Choroid plexus epithelial cell (primary cell): ENCODE results near the gene PRMT3.
"Not testable (repeated sequence)": the region's sequence is repeated elsewhere in the genome, so short reads cannot be mapped to it uniquely, and the experiment has no call there.

ENCODE experiments used
- DNase-seq: peaks from one replicate; pipeline ENCODE4 v3.0.0-alpha.2; 2010; ENCODE audit warnings: low read depth
- H3K4me3 ChIP-seq: 2 replicates; pipeline ENCODE4 v1.5.1; 2011; ENCODE audit warnings: low read depth, mild to moderate bottlenecking, control low read depth, low read length, moderate library complexity
- CTCF ChIP-seq: conservative IDR thresholded peaks from 2 replicates; pipeline ENCODE4 v1.5.1; 2011; ENCODE audit warnings: low read depth, mild to moderate bottlenecking, control low read depth, inconsistent platforms, low read length, moderate library complexity

PRMT3 gene

GRCh38 chr11:20536365-20536764 lies 148.8 kb downstream of the PRMT3 start:
- no peak overlapping the region for H3K4me3 ChIP-seq
- DNase-seq: no peak
- TF ChIP-seq CTCF: no peak

DNA sequence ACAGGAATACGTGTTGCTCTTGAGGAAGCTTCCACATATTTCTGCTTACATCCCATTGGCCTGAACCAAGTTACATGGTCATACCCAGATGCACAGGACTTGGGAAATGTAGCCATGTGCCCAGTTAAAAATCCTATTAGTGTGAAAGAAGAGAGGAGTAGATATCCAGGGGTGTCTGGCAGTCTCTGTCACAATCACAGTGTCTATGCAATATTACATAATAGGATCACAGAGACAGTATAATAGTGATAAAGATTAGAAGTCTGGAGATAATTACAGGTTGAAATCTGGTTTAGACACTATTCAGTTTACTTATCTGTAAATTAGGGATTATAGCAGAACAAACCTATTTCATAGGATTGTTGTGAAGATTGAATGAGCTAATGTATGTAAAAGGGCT lies 149.3 kb downstream of the PRMT3 start:
- no peak for TF ChIP-seq CTCF
- DNase-seq: no peak
- no peak overlapping the region for H3K4me3 ChIP-seq

- no peak for TF ChIP-seq CTCF
- H3K4me3 ChIP-seq: no peak overlapping the region
- DNase-seq: no peak
Observed at GRCh38 chr11:20541503-20541902, 154.0 kb downstream of the PRMT3 start.

DNA sequence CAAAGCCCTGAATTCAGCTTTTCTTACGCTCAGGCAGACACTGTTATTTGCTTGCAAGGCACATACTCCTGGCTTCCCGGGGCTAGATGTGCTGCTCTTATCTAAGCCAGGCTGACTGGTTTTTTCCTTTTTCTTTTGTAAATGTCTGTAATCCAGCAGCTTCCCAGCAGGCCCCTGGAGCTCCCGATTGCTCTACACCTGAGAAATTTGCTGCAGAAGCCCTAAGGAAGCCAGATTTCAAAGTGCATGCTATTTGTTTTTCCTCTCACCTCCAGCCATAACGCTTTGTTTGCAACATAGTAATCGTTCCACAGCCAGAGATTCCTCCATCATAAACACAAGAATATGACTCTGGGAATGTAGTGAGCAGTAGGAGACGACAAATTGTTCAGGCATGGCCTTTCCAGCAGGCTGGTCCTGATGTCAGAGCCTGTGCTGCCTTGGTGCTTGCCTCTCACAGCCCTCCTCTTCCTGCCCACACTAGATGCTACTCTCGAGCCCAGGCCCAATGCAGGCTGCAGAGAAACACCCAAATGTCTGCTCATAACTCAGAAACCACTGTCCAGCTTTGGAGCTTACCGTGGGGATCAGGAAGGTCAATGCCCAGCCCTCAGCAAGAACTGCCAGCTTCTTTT lies 157.2 kb downstream of the PRMT3 start:
- no peak for DNase-seq
- no peak overlapping the region for H3K4me3 ChIP-seq
- no peak for TF ChIP-seq CTCF

DNA sequence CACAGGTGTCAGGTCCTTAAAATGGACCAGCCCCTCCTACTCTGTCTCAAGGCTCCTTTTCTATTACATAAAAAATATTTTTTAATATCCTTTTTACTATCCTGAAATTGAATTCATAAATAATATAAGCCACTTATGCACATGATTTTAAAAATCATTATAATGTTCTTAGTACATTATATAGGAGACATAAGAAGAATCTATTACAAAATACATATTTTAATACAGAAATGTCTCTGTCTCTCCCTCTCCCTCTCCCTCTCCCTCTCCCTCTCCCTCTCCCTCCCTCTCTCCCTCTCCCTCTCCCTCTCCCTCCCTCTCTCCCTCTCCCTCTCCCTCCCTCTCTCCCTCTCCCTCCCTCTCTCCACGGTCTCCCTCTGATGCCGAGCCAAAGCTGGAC lies 159.9 kb downstream of the PRMT3 start:
- no peak for DNase-seq
- H3K4me3 ChIP-seq: no peak overlapping the region
- no peak for TF ChIP-seq CTCF

DNA sequence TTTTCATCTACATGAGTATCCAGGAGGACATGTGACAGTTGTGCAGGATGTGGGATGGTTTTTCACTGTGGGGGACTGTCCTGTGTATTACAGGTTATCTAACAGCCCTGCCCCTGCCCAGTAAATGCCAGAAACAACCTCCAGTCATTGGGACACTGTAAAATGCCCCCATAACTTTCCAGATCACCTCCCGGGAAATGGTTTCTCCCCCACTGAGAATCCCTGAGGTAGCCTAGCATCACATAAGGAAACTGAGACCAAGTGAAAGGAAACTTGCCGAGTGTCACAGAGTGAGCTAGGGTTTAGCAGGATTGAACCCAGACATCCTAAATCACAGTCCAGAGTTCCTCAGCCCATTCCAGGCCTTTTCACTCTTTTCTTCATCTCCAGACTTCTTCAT lies 163.6 kb downstream of the PRMT3 start:
- H3K4me3 ChIP-seq: no peak overlapping the region
- no peak for DNase-seq
- TF ChIP-seq CTCF: no peak

- no peak for TF ChIP-seq CTCF
- H3K4me3 ChIP-seq: no peak overlapping the region
Observed at GRCh38 chr11:20555783-20556182, 168.3 kb downstream of the PRMT3 start.

DNA sequence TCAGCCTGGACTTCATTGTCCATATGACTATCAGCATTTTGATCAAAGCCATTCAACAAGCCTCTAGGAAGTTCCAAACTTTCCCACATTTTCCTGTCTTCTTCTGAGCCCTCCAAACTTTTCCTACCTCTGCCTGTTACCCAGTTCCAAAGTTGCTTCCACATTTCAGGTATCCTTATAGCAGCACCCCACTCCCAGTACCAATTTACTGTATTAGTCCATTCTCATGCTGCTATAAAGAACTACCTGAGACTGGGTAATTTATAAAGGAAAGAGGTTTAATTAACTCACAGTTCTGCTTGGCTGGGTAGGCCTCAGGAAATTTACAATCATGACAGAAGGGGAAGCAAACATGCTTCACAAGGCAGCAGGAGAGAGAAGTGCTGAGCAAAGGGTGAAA lies 168.9 kb downstream of the PRMT3 start:
- DNase-seq, H3K4me3 ChIP-seq: not testable (repeated sequence)

More at GRCh38 chr11:20555783-20556182, 168.3 kb downstream of the PRMT3 start:
- DNase-seq: no peak
